Large intestine (tissue), 3 donors: ENCODE data around the gene PEF1. TPM values are rescaled to one million over a fixed set of nuclear protein-coding genes. Genes with fewer than 3 reads are reported as not detected.

Experiments
- DNase-seq, 2 donors: peaks; one replicate each; pipeline versions ENCODE4 v3.0.0 to v3.0.0-alpha.2; 2013
- H3K27ac ChIP-seq: one replicate; pipeline ENCODE4 v1.5.1; 2013; ENCODE audit warnings: low read length
- H3K27me3 ChIP-seq: 2 replicates; pipeline ENCODE4 v1.6.1; 2013; ENCODE audit warnings: low read length; ENCODE audit not compliant: control insufficient read depth, insufficient read depth
- H3K36me3 ChIP-seq: 2 replicates; pipeline ENCODE4 v1.6.1; 2013; ENCODE audit warnings: low read length; ENCODE audit not compliant: control insufficient read depth, insufficient read depth
- H3K4me1 ChIP-seq: one replicate; pipeline ENCODE4 v1.6.1; 2013; ENCODE audit warnings: low read length; ENCODE audit not compliant: control insufficient read depth, insufficient read depth
- H3K4me3 ChIP-seq: one replicate; pipeline ENCODE4 v1.5.1; 2013; ENCODE audit warnings: low read length
- H3K9me3 ChIP-seq: one replicate; pipeline ENCODE4 v1.6.1; 2013; ENCODE audit warnings: mild to moderate bottlenecking, low read depth, low read length, moderate library complexity; ENCODE audit not compliant: control insufficient read depth
- WGBS: methylation state at CpG from one replicate; pipeline ENCODE4 v1.1.5; 2013; ENCODE audit warnings: low lambda C conversion rate; ENCODE audit not compliant: insufficient coverage; 5-methylcytosine and 5-hydroxymethylcytosine counted together
- polyA plus RNA-seq: library from polyadenylated mRNA; unstranded; fragments of 120-200 nt; gene quantifications from one replicate; pipeline ENCODE4 v1.2.1, GENCODE V29; 2013

PEF1 gene
- polyA plus RNA-seq, 1 donor: 57.4 TPM

GRCh38 chr1:31685795-31686194 is 41.1 kb upstream of the PEF1 start:
- DNase-seq: peak; percentile 56 to 84
- Histone ChIP-seq H3K4me3 (no peak overlapping the region), H3K36me3 (peaks cover 64% of the 10 kb centered on the region), H3K27me3 (no peaks in the 10 kb centered on the region), H3K4me1 (peaks cover 27% of the 10 kb centered on the region), H3K27ac (peak overlapping the region; percentile 38), H3K9me3 (no peaks in the 10 kb centered on the region)
- no CpG with 5 or more reads among the region's 8 CpGs for WGBS

GRCh38 chr1:31683997-31684396 is 39.3 kb upstream of the PEF1 start:
- no peak for DNase-seq
- Histone ChIP-seq H3K9me3 (no peaks in the 10 kb centered on the region), H3K27ac (no peak overlapping the region), H3K4me3 (no peak overlapping the region), H3K27me3 (no peaks in the 10 kb centered on the region), H3K4me1 (peaks cover 27% of the 10 kb centered on the region), H3K36me3 (peaks cover 62% of the 10 kb centered on the region)
- WGBS: no CpG with 5 or more reads among the region's 11 CpGs

- Histone ChIP-seq H3K4me1 (peaks cover 26% of the 10 kb centered on the region), H3K27me3 (no peaks in the 10 kb centered on the region), H3K36me3 (peaks cover 60% of the 10 kb centered on the region), H3K4me3 (no peak overlapping the region), H3K27ac (no peak overlapping the region), H3K9me3 (no peaks in the 10 kb centered on the region)
- no peak for DNase-seq
- WGBS: no CpG with 5 or more reads among the region's 9 CpGs
These were observed 36.7 kb upstream of the PEF1 start for GRCh38 chr1:31681415-31681814.

- no peak for DNase-seq
- WGBS: no CpG with 5 or more reads among the region's 23 CpGs
- Histone ChIP-seq H3K4me3 (no peak overlapping the region), H3K27me3 (no peaks in the 10 kb centered on the region), H3K27ac (no peak overlapping the region), H3K36me3 (peaks cover 61% of the 10 kb centered on the region), H3K9me3 (no peaks in the 10 kb centered on the region), H3K4me1 (peaks cover 17% of the 10 kb centered on the region)
These were observed 35.1 kb upstream of the PEF1 start for GRCh38 chr1:31679676-31680230.

- Histone ChIP-seq H3K36me3 (peaks cover 65% of the 10 kb centered on the region), H3K27me3 (no peaks in the 10 kb centered on the region), H3K4me3 (no peak overlapping the region), H3K4me1 (peaks cover 11% of the 10 kb centered on the region), H3K27ac (no peak overlapping the region), H3K9me3 (no peaks in the 10 kb centered on the region)
- no CpG with 5 or more reads among the region's 2 CpGs for WGBS
- no peak for DNase-seq
These were observed 34.4 kb upstream of the PEF1 start for GRCh38 chr1:31679091-31679490.

- H3K4me1 ChIP-seq: peaks cover 7% of the 10 kb centered on the region
- DNase-seq: no peak
- H3K27me3 ChIP-seq: no peaks in the 10 kb centered on the region
- H3K4me3 ChIP-seq: no peak overlapping the region
- H3K27ac ChIP-seq: no peak overlapping the region
- no peaks in the 10 kb centered on the region for H3K9me3 ChIP-seq
- H3K36me3 ChIP-seq: peaks cover 61% of the 10 kb centered on the region
- WGBS: 83% methylated on average over 1 of the region's 4 CpGs
These were observed 34.0 kb upstream of the PEF1 start for GRCh38 chr1:31678681-31679080.

- no CpG with 5 or more reads among the region's 6 CpGs for WGBS
- no peak overlapping the region for H3K4me3 ChIP-seq
- H3K4me1 ChIP-seq: peaks cover under 1% of the 10 kb centered on the region
- no peaks in the 10 kb centered on the region for H3K9me3 ChIP-seq
- H3K36me3 ChIP-seq: peaks cover 60% of the 10 kb centered on the region
- H3K27me3 ChIP-seq: no peaks in the 10 kb centered on the region
- H3K27ac ChIP-seq: no peak overlapping the region
- no peak for DNase-seq
These were observed 33.3 kb upstream of the PEF1 start for GRCh38 chr1:31677949-31678348.

- Histone ChIP-seq H3K4me1 (no peaks in the 10 kb centered on the region), H3K36me3 (peaks cover 58% of the 10 kb centered on the region), H3K27ac (no peak overlapping the region), H3K9me3 (no peaks in the 10 kb centered on the region), H3K4me3 (no peak overlapping the region), H3K27me3 (no peaks in the 10 kb centered on the region)
- WGBS: no CpG with 5 or more reads among the region's 3 CpGs
- no peak for DNase-seq
These were observed 32.7 kb upstream of the PEF1 start for GRCh38 chr1:31677401-31677800.

- no peaks in the 10 kb centered on the region for H3K27me3 ChIP-seq
- whole genome bisulfite sequencing: no CpG with 5 or more reads among the region's 14 CpGs
- peaks cover 60% of the 10 kb centered on the region for H3K36me3 ChIP-seq
- H3K4me1 ChIP-seq: peaks cover 9% of the 10 kb centered on the region
- H3K27ac ChIP-seq: no peak overlapping the region
- no peak overlapping the region for H3K4me3 ChIP-seq
- DNase-seq: no peak
- H3K9me3 ChIP-seq: no peaks in the 10 kb centered on the region
These were observed 31.1 kb upstream of the PEF1 start for GRCh38 chr1:31675756-31676155.

GRCh38 chr1:31675161-31675560 is 30.5 kb upstream of the PEF1 start:
- Histone ChIP-seq H3K36me3 (peaks cover 57% of the 10 kb centered on the region), H3K4me1 (peaks cover 15% of the 10 kb centered on the region), H3K27ac (no peak overlapping the region), H3K4me3 (no peak overlapping the region), H3K27me3 (no peaks in the 10 kb centered on the region), H3K9me3 (no peaks in the 10 kb centered on the region)
- WGBS: no CpG with 5 or more reads among the region's 7 CpGs
- no peak for DNase-seq

- H3K27ac ChIP-seq: no peak overlapping the region
- peaks cover 20% of the 10 kb centered on the region for H3K4me1 ChIP-seq
- no peaks in the 10 kb centered on the region for H3K27me3 ChIP-seq
- no peak overlapping the region for H3K4me3 ChIP-seq
- WGBS: no CpG with 5 or more reads among the region's 8 CpGs
- no peaks in the 10 kb centered on the region for H3K9me3 ChIP-seq
- no peak for DNase-seq
- H3K36me3 ChIP-seq: peaks cover 53% of the 10 kb centered on the region
These were observed 29.9 kb upstream of the PEF1 start for GRCh38 chr1:31674626-31675025.
